Ishikawa (cell line): ENCODE data around the gene ANKRD55.

Source experiments
- CEBPB ChIP-seq: IDR thresholded peaks from 2 replicates; pipeline ENCODE4 v1.6.1; 2012
- CREB1 ChIP-seq: IDR thresholded peaks from 2 replicates; pipeline ENCODE4 v1.6.1; 2012; ENCODE audit warnings: low read depth
- EGR1 ChIP-seq: IDR thresholded peaks from 2 replicates; pipeline ENCODE4 v1.6.1; 2012
- EP300 ChIP-seq: IDR thresholded peaks from 2 replicates; pipeline ENCODE4 v1.6.1; 2012; ENCODE audit warnings: borderline replicate concordance
- FOXM1 ChIP-seq: IDR thresholded peaks from 2 replicates; pipeline ENCODE4 v1.6.1; 2012; ENCODE audit warnings: low read depth, borderline replicate concordance
- NFIC ChIP-seq: IDR thresholded peaks from 2 replicates; pipeline ENCODE4 v1.6.1; 2012
- RAD21 ChIP-seq: IDR thresholded peaks from 2 replicates; pipeline ENCODE4 v1.6.1; 2012; ENCODE audit warnings: low read depth
- TAF1 ChIP-seq: IDR thresholded peaks from 2 replicates; pipeline ENCODE4 v1.6.1; 2012; ENCODE audit warnings: low read depth, mild to moderate bottlenecking
- TCF12 ChIP-seq: IDR thresholded peaks from 2 replicates; pipeline ENCODE4 v1.6.1; 2012; ENCODE audit warnings: low read depth
- TEAD4 ChIP-seq: IDR thresholded peaks from 2 replicates; pipeline ENCODE4 v1.6.1; 2012
- YY1 ChIP-seq: IDR thresholded peaks from 2 replicates; pipeline ENCODE4 v1.6.1; 2012; ENCODE audit warnings: low read depth
- ZBTB7A ChIP-seq: IDR thresholded peaks from 2 replicates; pipeline ENCODE4 v1.6.1; 2012; ENCODE audit warnings: low read depth
- TF ChIP-seq, protein P1 (sequence below): IDR thresholded peaks from 2 replicates; pipeline ENCODE4 v1.6.1; 2012
- TF ChIP-seq, protein P2 (sequence below): IDR thresholded peaks from 2 replicates; pipeline ENCODE4 v1.6.1; 2012
- TF ChIP-seq, protein P3 (sequence below): IDR thresholded peaks from 2 replicates; pipeline ENCODE4 v1.6.1; 2012; ENCODE audit warnings: low read depth, mild to moderate bottlenecking

ANKRD55 gene

DNA sequence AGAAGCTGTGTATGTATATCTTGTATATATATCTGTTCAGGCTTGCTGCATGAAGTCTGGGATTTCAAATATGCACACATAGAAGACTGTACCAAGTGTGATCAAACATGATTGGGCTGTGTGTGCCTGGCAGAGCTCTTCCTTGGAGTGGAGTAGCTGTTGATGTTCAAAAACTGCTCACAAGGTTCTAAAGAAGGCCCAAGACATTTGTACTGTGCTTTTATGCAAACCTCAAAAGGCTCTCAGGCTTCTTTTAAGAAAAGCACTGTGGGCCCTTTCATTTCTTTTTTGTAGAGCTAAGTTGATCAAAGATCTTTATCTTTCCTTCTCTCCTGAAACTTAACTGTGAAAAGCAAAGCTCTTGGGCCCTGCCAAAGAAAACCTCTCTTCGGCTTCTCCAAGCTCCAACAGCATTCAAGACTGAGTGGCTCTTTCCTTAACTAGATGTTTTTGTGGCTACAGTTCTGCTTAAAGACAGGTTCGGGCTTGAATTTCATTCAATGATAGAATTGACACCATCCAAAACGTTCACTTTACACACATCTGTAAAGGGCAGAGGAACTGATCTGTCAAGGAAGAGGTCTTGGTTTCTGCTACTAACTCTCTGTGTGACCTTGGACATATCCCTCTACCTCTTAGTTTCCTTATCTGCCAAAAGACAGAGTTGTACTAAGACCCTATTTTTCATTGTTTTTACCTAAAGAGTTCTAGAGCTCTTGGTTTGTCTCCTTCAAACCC is 132.5 kb downstream of the ANKRD55 start:
- TF ChIP-seq TCF12 (no peak), TEAD4 (no peak), EGR1 (no peak), CREB1 (no peak), CEBPB (no peak), YY1 (no peak), FOXM1 (no peak), TAF1 (no peak), ZBTB7A (no peak), NFIC (no peak), RAD21 (no peak), EP300 (no peak)
- TF ChIP-seq, protein P1, sequence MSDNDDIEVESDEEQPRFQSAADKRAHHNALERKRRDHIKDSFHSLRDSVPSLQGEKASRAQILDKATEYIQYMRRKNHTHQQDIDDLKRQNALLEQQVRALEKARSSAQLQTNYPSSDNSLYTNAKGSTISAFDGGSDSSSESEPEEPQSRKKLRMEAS = no peak
- TF ChIP-seq, protein P2, sequence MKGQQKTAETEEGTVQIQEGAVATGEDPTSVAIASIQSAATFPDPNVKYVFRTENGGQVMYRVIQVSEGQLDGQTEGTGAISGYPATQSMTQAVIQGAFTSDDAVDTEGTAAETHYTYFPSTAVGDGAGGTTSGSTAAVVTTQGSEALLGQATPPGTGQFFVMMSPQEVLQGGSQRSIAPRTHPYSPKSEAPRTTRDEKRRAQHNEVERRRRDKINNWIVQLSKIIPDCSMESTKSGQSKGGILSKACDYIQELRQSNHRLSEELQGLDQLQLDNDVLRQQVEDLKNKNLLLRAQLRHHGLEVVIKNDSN = no peak
- TF ChIP-seq, protein P3, sequence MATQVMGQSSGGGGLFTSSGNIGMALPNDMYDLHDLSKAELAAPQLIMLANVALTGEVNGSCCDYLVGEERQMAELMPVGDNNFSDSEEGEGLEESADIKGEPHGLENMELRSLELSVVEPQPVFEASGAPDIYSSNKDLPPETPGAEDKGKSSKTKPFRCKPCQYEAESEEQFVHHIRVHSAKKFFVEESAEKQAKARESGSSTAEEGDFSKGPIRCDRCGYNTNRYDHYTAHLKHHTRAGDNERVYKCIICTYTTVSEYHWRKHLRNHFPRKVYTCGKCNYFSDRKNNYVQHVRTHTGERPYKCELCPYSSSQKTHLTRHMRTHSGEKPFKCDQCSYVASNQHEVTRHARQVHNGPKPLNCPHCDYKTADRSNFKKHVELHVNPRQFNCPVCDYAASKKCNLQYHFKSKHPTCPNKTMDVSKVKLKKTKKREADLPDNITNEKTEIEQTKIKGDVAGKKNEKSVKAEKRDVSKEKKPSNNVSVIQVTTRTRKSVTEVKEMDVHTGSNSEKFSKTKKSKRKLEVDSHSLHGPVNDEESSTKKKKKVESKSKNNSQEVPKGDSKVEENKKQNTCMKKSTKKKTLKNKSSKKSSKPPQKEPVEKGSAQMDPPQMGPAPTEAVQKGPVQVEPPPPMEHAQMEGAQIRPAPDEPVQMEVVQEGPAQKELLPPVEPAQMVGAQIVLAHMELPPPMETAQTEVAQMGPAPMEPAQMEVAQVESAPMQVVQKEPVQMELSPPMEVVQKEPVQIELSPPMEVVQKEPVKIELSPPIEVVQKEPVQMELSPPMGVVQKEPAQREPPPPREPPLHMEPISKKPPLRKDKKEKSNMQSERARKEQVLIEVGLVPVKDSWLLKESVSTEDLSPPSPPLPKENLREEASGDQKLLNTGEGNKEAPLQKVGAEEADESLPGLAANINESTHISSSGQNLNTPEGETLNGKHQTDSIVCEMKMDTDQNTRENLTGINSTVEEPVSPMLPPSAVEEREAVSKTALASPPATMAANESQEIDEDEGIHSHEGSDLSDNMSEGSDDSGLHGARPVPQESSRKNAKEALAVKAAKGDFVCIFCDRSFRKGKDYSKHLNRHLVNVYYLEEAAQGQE = no peak

DNA sequence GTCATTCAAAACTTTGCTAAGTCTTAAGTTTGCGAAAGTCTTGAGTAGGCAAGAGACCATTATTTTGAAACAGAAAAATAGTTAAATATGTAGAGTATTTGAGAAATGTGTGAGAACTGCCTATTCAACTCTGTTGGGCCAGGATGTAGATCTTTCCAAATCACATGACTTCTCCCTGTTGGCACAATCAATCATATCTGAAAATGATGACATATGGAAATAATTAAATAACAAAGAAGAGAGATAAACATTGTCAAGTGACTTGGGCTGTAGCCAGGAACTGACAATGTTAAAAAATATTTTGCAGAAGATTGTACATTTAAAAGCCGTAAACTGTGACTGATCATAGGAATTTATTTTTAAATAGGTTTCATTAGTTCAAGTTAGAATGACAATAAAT is 133.8 kb downstream of the ANKRD55 start:
- TF ChIP-seq TEAD4 (no peak), EGR1 (no peak), RAD21 (no peak), YY1 (no peak), EP300 (no peak), TCF12 (no peak), ZBTB7A (no peak), FOXM1 (no peak), CREB1 (no peak)

DNA sequence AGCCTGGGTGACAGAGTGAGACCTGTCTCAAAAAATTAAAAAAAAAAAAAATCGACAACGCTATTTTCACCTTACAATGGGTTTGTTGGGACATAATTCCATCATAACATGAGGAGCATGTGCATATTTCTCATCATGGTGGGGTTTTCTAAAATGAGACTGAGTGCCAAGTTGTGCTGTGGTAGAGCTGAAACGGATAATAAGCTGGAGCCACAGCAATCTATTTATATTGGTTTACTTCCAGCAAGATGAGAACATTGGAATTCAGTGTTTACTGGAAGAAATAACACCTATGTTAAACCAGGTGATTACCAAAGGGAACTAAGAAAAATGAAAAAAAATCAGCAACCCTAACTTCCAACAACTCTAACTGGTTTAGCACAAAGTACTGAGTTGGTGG is 136.1 kb downstream of the ANKRD55 start:
- TF ChIP-seq TAF1 = no peak
- TF ChIP-seq FOXM1 = no peak
- TF ChIP-seq, protein P1 = no peak
- no peak for TF ChIP-seq ZBTB7A
- no peak for TF ChIP-seq YY1
- no peak for TF ChIP-seq EGR1
- no peak for TF ChIP-seq CEBPB
- TF ChIP-seq TCF12 = no peak
- TF ChIP-seq EP300 = no peak
- TF ChIP-seq, protein P3 = no peak
- TF ChIP-seq, protein P2 = no peak
- TF ChIP-seq NFIC = no peak
- no peak for TF ChIP-seq RAD21
- no peak for TF ChIP-seq TEAD4
- no peak for TF ChIP-seq CREB1

DNA sequence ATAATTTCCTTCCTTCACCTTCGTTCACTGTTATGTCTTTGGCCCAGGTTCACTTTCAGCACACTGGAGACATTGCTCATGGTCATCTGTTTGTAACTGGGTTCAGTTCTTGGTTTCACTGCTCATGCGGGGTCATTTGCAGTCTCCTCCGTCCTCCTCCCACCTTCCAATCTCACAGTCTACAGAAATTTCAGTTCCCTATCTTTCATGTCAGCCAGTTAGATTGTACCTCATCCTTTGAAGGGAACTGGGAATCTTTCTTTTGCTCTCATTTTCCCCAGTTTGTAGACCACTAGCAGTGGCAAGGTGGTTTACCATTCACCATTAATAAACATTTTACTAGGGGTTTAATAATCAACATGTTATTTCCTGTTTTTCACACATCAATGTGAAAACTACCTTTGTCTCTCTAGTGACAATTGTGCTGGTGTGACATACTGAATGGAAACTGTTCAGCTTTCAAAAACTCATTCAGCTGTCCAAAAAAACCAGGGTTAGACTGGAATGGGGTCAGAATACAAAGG is 137.5 kb downstream of the ANKRD55 start:
- TF ChIP-seq RAD21 = no peak
- no peak for TF ChIP-seq EP300
- TF ChIP-seq, protein P1 = no peak

DNA sequence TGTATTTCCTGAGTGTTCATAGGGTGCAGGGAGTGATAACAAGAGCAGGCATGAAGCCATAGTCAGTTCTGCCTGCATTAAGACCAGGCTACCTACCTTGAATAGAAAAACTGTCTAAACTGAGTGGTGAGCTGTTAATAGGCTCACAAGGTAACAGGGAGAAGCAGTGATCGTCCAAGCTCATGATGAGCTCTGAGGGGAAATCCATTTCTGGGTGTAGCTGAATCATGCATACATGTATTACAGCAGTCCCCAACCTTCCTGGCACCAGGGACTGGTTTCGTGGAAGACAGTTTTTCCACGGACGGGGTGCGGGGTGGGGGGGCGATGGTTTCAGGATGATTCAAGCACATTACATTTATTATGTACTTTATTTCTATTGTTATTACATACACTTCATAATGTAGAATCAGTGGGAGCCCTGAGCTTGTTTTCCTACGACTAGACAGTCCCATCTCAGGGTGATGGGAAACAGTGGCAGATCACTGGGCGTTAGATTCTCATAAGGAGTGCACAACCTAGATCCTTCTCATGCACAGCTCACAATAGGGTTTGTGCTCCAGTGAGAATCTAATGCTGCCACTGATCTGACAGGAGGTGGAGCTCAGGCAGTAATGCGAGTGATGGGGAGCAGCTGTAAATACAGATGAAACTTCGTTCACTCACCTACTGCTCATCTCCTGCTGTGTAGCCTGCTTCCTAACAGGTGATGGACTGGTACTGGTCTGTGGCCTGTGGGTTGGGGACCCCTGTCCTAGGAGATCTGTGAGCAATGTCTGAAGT is 138.4 kb downstream of the ANKRD55 start:
- TF ChIP-seq, protein P3 = no peak
- TF ChIP-seq NFIC (no peak), CEBPB (no peak)
